GM23338 (cell line): ENCODE measurements around the gene TRMT61A.

Experiments used
- EZH2 ChIP-seq: fragments of 200-600 bp; sonication (generic); IDR thresholded peaks from one replicate; pipeline ENCODE4 v1.8.0; 2017; ENCODE audit warnings: antibody characterized with exemption, mild to moderate bottlenecking, low read depth; ENCODE audit not compliant: unreplicated experiment
- EZH2phosphoT487 ChIP-seq: fragments of 200-600 bp; sonication (generic); IDR thresholded peaks from one replicate; pipeline ENCODE4 v1.8.1; 2018; ENCODE audit warnings: antibody characterized with exemption; ENCODE audit not compliant: unreplicated experiment
- JUNB ChIP-seq: IDR thresholded peaks from one replicate; pipeline ENCODE4 v1.6.1; 2016; ENCODE audit warnings: antibody characterized with exemption; ENCODE audit not compliant: unreplicated experiment
- POLR2AphosphoS5 ChIP-seq: IDR thresholded peaks from 2 replicates; pipeline ENCODE4 v1.6.1; 2016; ENCODE audit warnings: antibody characterized with exemption, low read depth
- TF ChIP-seq, protein P1 (sequence below), 2 experiments: fragments of 200-600 bp in 1 of 2; sonication (generic) in 1 of 2; conservative IDR thresholded peaks; 2 replicates each; pipeline versions ENCODE4 v1.5.1 to v1.6.1; 2016 to 2017; ENCODE audit warnings: antibody characterized with exemption in 2 of 2, low read depth in 2 of 2, mild to moderate bottlenecking in 2 of 2, moderate library complexity in 1 of 2
- TF ChIP-seq, protein P2 (sequence below): IDR thresholded peaks from one replicate; pipeline ENCODE4 v1.6.1; 2018; ENCODE audit warnings: antibody characterized with exemption; ENCODE audit not compliant: unreplicated experiment

DNA sequence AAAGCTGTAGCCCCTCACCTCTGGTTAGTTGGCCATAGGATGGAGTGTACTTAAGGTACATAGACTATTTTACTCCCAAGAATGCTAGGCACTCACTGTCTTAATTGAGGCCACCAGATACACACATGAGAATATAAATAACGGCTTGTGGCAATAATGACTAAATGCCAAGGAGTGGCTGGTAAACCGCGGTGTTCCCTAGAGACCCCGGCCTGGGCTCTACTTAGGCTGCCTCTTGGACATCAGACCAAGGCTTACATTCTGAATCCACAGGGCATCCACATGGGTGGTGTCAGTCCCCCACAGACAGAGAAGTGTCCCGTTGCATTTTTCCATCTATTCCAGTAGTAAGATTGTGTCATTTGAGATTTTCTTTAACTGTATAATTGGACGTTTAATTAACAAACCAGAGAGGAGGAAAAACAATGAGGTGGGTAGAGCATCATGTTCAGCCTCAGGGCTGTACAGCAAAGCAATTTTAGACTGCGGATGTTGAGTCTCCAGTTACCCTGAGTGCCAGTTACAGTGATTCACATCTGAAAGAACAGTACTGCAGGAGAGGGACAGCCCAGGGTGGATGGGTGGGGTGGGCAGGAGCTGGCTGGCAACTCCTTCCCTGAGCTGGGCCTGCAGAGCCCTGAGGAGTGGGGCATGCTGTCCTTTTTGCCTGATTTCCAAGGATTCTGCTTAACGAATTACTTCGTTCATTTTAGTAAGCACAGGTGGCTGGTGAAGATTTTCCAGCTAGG lies 26.9 kb upstream of the TRMT61A start:
- TF ChIP-seq, protein P1, sequence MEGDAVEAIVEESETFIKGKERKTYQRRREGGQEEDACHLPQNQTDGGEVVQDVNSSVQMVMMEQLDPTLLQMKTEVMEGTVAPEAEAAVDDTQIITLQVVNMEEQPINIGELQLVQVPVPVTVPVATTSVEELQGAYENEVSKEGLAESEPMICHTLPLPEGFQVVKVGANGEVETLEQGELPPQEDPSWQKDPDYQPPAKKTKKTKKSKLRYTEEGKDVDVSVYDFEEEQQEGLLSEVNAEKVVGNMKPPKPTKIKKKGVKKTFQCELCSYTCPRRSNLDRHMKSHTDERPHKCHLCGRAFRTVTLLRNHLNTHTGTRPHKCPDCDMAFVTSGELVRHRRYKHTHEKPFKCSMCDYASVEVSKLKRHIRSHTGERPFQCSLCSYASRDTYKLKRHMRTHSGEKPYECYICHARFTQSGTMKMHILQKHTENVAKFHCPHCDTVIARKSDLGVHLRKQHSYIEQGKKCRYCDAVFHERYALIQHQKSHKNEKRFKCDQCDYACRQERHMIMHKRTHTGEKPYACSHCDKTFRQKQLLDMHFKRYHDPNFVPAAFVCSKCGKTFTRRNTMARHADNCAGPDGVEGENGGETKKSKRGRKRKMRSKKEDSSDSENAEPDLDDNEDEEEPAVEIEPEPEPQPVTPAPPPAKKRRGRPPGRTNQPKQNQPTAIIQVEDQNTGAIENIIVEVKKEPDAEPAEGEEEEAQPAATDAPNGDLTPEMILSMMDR (conservative IDR thresholded peaks at IDR 0.05; ENCODE audit: low read depth in 2 of 2): no peak
- TF ChIP-seq POLR2AphosphoS5 (no peak), EZH2phosphoT487 (no peak), EZH2 (no peak), JUNB (no peak)
- TF ChIP-seq, protein P2, sequence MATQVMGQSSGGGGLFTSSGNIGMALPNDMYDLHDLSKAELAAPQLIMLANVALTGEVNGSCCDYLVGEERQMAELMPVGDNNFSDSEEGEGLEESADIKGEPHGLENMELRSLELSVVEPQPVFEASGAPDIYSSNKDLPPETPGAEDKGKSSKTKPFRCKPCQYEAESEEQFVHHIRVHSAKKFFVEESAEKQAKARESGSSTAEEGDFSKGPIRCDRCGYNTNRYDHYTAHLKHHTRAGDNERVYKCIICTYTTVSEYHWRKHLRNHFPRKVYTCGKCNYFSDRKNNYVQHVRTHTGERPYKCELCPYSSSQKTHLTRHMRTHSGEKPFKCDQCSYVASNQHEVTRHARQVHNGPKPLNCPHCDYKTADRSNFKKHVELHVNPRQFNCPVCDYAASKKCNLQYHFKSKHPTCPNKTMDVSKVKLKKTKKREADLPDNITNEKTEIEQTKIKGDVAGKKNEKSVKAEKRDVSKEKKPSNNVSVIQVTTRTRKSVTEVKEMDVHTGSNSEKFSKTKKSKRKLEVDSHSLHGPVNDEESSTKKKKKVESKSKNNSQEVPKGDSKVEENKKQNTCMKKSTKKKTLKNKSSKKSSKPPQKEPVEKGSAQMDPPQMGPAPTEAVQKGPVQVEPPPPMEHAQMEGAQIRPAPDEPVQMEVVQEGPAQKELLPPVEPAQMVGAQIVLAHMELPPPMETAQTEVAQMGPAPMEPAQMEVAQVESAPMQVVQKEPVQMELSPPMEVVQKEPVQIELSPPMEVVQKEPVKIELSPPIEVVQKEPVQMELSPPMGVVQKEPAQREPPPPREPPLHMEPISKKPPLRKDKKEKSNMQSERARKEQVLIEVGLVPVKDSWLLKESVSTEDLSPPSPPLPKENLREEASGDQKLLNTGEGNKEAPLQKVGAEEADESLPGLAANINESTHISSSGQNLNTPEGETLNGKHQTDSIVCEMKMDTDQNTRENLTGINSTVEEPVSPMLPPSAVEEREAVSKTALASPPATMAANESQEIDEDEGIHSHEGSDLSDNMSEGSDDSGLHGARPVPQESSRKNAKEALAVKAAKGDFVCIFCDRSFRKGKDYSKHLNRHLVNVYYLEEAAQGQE: no peak
